Measurements from ENCODE around the gene ESYT2. TPM values are rescaled to one million over a fixed set of nuclear protein-coding genes. Genes with fewer than 3 reads are reported as not detected.

The ESYT2 gene
- polyA plus RNA-seq, 4 donors: 10.0 to 37.9 (median 21.2) TPM

DNA sequence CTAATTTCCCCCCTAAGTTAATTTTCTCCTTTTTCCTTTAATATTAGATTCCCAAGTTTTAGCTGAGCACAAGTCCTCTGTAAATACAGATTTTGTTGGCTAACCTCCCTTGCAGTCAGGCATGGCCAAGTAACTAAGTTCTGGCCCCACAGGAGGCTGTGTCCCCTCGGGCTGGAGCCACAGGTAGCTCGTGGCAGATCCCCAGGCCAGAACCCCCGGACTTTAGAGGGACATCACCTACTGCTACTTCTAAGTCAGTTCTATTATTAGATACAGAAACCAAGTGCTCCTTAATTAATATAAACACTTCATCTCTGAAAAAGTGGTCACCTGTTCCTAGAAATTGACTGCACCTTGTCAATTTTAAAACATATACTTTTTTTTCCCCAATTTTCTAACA is 78.6 kb downstream of the ESYT2 start:
- DNase-seq: no peak
- no peak for FAIRE-seq
- H3K4me3 ChIP-seq (ENCODE audit: low read depth in 1 of 3, low read length in 3 of 3): no peak overlapping the region
- peaks cover 12 to 40% (median 18%) of the 10 kb centered on the region in 3 donors for H3K36me3 ChIP-seq (ENCODE audit: control insufficient read depth in 3 of 3, insufficient read depth in 2 of 3, low read depth in 1 of 3, low read length in 3 of 3)
- no peaks in the 10 kb centered on the region for H3K9me3 ChIP-seq (ENCODE audit: control insufficient read depth in 2 of 2, insufficient read depth in 1 of 2, low read depth in 1 of 2, low read length in 1 of 2)
- H3K4me1 ChIP-seq (ENCODE audit: control insufficient read depth in 3 of 3, insufficient read depth in 2 of 3, low read depth in 1 of 3, low read length in 2 of 3): no peaks in the 10 kb centered on the region
- no peaks in the 10 kb centered on the region for H3K27me3 ChIP-seq (ENCODE audit: control insufficient read depth in 3 of 3, insufficient read depth in 3 of 3, low read length in 3 of 3)
- 82 to 91% (median 89%) methylated on average over 3 of the region's 3 CpGs for WGBS, 3 donors
- no peak overlapping the region for H3K27ac ChIP-seq (ENCODE audit: low read depth in 1 of 3, low read length in 2 of 3)

DNA sequence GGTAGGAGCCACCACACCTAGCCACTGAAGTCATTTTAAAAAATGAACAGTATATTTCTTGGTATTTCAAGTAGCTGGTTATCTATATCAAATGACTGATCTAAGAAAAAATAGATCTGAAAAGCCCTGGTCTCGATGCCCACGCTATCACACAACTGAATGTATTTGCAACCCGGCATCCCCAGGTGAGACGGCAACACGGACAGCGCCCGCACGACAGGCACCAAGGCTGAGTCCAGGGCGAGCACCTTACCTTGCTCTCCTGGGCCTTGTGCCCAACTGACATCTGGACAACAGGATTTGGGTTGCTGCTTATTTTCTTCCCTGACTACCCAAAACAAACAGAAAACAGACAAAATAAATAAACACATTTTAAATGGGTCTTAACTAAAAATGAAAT is 79.9 kb downstream of the ESYT2 start:
- FAIRE-seq (no peak), DNase-seq (no peak)
- Histone ChIP-seq H3K9me3 (ENCODE audit: control insufficient read depth in 2 of 2, insufficient read depth in 1 of 2, low read depth in 1 of 2, low read length in 1 of 2) (no peaks in the 10 kb centered on the region), H3K36me3 (ENCODE audit: control insufficient read depth in 3 of 3, insufficient read depth in 2 of 3, low read depth in 1 of 3, low read length in 3 of 3) (peaks cover 9 to 38% (median 18%) of the 10 kb centered on the region in 3 donors), H3K4me1 (ENCODE audit: control insufficient read depth in 3 of 3, insufficient read depth in 2 of 3, low read depth in 1 of 3, low read length in 2 of 3) (no peaks in the 10 kb centered on the region), H3K27ac (ENCODE audit: low read depth in 1 of 3, low read length in 2 of 3) (no peak overlapping the region), H3K4me3 (ENCODE audit: low read depth in 1 of 3, low read length in 3 of 3) (no peak overlapping the region), H3K27me3 (ENCODE audit: control insufficient read depth in 3 of 3, insufficient read depth in 3 of 3, low read length in 3 of 3) (no peaks in the 10 kb centered on the region)
- WGBS, 3 donors: 97 to 98% (median 97%) methylated on average over 9 of the region's 9 CpGs

DNA sequence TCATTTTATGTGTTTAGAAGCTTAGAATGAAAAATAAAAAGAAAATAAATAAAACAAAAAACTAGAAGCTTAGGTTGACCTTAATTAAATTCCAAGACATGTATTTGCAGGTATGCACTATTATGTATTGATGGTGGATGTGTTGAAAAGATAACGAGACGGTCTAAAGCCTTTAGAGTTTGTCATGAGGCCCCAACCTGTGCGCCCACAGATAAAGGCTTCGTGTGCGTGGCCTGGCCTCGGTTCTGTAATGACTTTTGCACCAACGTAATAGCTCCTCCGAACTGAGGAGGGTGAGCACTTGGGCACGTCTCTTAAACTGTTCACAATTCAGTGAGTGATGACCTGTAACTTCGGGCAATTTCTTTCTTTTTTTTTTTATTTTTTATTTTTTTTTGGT is 81.0 kb downstream of the ESYT2 start:
- H3K27ac ChIP-seq (ENCODE audit: low read depth in 1 of 3, low read length in 2 of 3): no peak overlapping the region
- WGBS, 3 donors: 84 to 93% (median 85%) methylated on average over 10 of the region's 10 CpGs
- H3K4me1 ChIP-seq (ENCODE audit: control insufficient read depth in 3 of 3, insufficient read depth in 2 of 3, low read depth in 1 of 3, low read length in 2 of 3): no peaks in the 10 kb centered on the region
- no peaks in the 10 kb centered on the region for H3K9me3 ChIP-seq (ENCODE audit: control insufficient read depth in 2 of 2, insufficient read depth in 1 of 2, low read depth in 1 of 2, low read length in 1 of 2)
- H3K4me3 ChIP-seq (ENCODE audit: low read depth in 1 of 3, low read length in 3 of 3): no peak overlapping the region
- H3K36me3 ChIP-seq (ENCODE audit: control insufficient read depth in 3 of 3, insufficient read depth in 2 of 3, low read depth in 1 of 3, low read length in 3 of 3): peaks cover 9 to 36% (median 18%) of the 10 kb centered on the region in 3 donors
- H3K27me3 ChIP-seq (ENCODE audit: control insufficient read depth in 3 of 3, insufficient read depth in 3 of 3, low read length in 3 of 3): no peaks in the 10 kb centered on the region
- FAIRE-seq: no peak
- DNase-seq: no peak

DNA sequence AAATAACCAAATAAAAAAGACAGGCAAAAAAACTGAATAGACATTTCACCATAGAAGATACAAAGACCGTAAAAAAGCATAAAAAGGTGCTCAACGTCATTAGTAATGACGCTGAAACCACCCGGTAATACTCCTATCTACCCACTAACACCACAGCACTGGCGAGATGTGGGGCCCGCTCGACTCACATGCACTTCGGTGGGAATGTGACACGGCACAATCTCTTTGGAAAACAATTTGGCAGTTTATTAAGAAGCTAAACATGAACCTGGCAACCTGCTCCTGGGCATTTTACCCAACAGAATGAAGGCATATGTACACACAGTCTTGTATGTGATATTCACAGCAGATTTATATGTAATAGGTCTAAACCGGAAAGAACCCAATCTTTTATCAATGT is 81.9 kb downstream of the ESYT2 start:
- Histone ChIP-seq H3K27ac (ENCODE audit: low read depth in 1 of 3, low read length in 2 of 3) (no peak overlapping the region), H3K4me1 (ENCODE audit: control insufficient read depth in 3 of 3, insufficient read depth in 2 of 3, low read depth in 1 of 3, low read length in 2 of 3) (no peaks in the 10 kb centered on the region), H3K4me3 (ENCODE audit: low read depth in 1 of 3, low read length in 3 of 3) (no peak overlapping the region), H3K9me3 (ENCODE audit: control insufficient read depth in 2 of 2, insufficient read depth in 1 of 2, low read depth in 1 of 2, low read length in 1 of 2) (no peaks in the 10 kb centered on the region), H3K27me3 (ENCODE audit: control insufficient read depth in 3 of 3, insufficient read depth in 3 of 3, low read length in 3 of 3) (no peaks in the 10 kb centered on the region), H3K36me3 (ENCODE audit: control insufficient read depth in 3 of 3, insufficient read depth in 2 of 3, low read depth in 1 of 3, low read length in 3 of 3) (peaks cover 13 to 41% (median 18%) of the 10 kb centered on the region in 3 donors)
- no peak for DNase-seq
- FAIRE-seq: no peak
- WGBS, 3 donors: 93 to 99% (median 95%) methylated on average over 10 of the region's 10 CpGs

DNA sequence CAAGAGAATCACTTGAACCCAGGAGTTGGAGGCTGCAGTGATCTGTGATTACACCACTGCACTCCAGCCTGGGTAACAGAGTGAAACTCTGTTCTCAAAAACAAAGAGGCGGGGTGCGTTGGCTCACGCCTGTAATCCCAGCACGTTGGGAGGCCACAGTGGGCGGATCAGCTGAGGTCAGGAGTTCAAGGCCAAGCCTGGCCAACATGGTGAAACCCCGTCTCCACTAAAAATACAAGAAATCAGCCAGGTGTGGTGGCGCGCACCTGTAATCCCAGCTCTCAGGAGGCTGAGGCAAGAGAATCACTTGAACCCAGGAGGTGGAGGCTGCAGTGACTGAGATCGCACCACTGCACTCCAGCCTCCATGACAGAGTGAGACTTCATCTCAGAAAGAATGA is 82.4 kb downstream of the ESYT2 start:
- Histone ChIP-seq H3K4me3 (ENCODE audit: low read depth in 1 of 3, low read length in 3 of 3) (no peak overlapping the region), H3K36me3 (ENCODE audit: control insufficient read depth in 3 of 3, insufficient read depth in 2 of 3, low read depth in 1 of 3, low read length in 3 of 3) (peaks cover 15 to 46% (median 18%) of the 10 kb centered on the region in 3 donors), H3K27ac (ENCODE audit: low read depth in 1 of 3, low read length in 2 of 3) (no peak overlapping the region), H3K9me3 (ENCODE audit: control insufficient read depth in 2 of 2, insufficient read depth in 1 of 2, low read depth in 1 of 2, low read length in 1 of 2) (no peaks in the 10 kb centered on the region), H3K4me1 (ENCODE audit: control insufficient read depth in 3 of 3, insufficient read depth in 2 of 3, low read depth in 1 of 3, low read length in 2 of 3) (no peaks in the 10 kb centered on the region), H3K27me3 (ENCODE audit: control insufficient read depth in 3 of 3, insufficient read depth in 3 of 3, low read length in 3 of 3) (no peaks in the 10 kb centered on the region)
- no peak for DNase-seq
- FAIRE-seq: no peak
- 84 to 90% (median 89%) methylated on average over 9 of the region's 9 CpGs for WGBS, 3 donors

DNA sequence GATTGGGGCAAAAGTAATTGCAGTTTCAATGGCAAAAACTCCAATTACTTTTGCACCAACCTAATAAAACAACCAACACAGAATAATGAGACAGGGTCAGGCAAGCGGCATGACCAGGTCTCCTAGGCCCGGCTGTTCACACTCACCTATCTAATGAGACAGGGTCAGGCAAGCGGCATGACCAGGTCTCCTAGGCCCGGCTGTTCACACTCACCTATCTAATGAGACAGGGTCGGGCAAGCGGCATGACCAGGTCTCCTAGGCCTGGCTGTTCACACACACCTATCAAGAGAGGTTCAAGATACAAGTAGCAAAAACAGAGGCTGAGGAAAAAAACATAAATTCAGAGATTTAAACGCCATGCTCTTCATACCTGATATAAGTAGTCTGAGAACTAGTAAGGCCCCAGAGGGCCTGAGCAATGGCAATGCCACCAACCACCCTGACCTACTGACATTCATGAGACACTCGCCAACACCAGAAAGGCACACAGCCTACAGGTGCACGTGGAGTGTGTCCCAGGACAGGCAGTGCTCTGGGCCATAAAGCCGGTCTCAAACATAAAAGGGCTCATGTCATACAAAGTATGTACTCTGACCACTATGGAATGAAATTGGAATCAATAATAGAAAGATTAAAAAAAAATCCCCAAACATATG is 84.1 kb downstream of the ESYT2 start:
- FAIRE-seq (no peak), DNase-seq (no peak)
- H3K9me3 ChIP-seq (ENCODE audit: control insufficient read depth in 2 of 2, insufficient read depth in 1 of 2, low read depth in 1 of 2, low read length in 1 of 2): no peaks in the 10 kb centered on the region
- H3K27me3 ChIP-seq (ENCODE audit: control insufficient read depth in 3 of 3, insufficient read depth in 3 of 3, low read length in 3 of 3): no peaks in the 10 kb centered on the region
- no peak overlapping the region for H3K4me3 ChIP-seq (ENCODE audit: low read depth in 1 of 3, low read length in 3 of 3)
- H3K36me3 ChIP-seq (ENCODE audit: control insufficient read depth in 3 of 3, insufficient read depth in 2 of 3, low read depth in 1 of 3, low read length in 3 of 3): peaks cover 24 to 59% (median 26%) of the 10 kb centered on the region in 3 donors
- WGBS, 3 donors: 80 to 96% (median 86%) methylated on average over 9 to 10 of the region's 10 CpGs
- peaks cover 0 to 4% (median 0%) of the 10 kb centered on the region in 3 donors for H3K4me1 ChIP-seq (ENCODE audit: control insufficient read depth in 3 of 3, insufficient read depth in 2 of 3, low read depth in 1 of 3, low read length in 2 of 3)
- H3K27ac ChIP-seq (ENCODE audit: low read depth in 1 of 3, low read length in 2 of 3): no peak overlapping the region

DNA sequence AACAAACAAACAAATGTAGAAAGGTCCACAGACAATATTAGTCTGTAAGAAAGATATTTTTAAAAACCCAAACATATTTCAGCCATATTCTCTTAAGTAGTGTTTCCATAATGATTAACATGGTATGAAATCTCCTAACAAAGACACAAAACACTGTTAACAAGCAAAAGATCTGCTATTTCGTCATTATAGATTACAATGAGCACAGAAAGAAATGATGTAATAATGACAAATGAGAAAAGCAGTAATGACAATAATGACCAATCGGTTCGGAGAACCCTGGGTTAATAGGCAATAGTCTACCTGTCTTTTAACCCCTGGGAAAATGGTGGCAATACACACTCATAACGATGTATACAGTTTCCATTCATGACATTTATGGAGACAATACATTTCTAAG is 85.2 kb downstream of the ESYT2 start:
- Histone ChIP-seq H3K4me1 (ENCODE audit: control insufficient read depth in 3 of 3, insufficient read depth in 2 of 3, low read depth in 1 of 3, low read length in 2 of 3) (peaks cover 0 to 4% (median 0%) of the 10 kb centered on the region in 3 donors), H3K4me3 (ENCODE audit: low read depth in 1 of 3, low read length in 3 of 3) (no peak overlapping the region), H3K27ac (ENCODE audit: low read depth in 1 of 3, low read length in 2 of 3) (no peak overlapping the region), H3K27me3 (ENCODE audit: control insufficient read depth in 3 of 3, insufficient read depth in 3 of 3, low read length in 3 of 3) (no peaks in the 10 kb centered on the region), H3K36me3 (ENCODE audit: control insufficient read depth in 3 of 3, insufficient read depth in 2 of 3, low read depth in 1 of 3, low read length in 3 of 3) (peaks cover 23 to 62% (median 25%) of the 10 kb centered on the region in 3 donors), H3K9me3 (ENCODE audit: control insufficient read depth in 2 of 2, insufficient read depth in 1 of 2, low read depth in 1 of 2, low read length in 1 of 2) (no peaks in the 10 kb centered on the region)
- FAIRE-seq (no peak), DNase-seq (no peak)
- WGBS, 3 donors: 94 to 96% (median 95%) methylated on average over 4 of the region's 4 CpGs

DNA sequence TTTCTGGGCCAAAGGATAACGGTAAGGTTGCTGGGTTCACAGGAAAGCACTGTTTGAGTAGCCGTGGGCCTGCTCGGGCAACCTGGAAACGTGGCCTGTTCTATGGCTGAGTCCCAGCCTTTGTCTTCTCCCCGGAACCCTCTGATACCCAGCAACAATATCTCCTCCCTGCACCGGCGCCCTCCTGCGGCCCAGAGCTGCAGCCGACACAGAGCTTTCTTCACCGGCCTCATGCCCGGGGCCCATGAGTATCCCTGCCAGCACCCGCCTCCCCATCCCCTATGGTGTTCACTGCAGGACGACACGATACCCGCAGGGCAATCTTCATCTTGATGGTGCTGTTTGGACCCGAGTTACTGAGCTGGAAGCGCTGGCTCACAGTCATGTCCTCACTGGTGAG is 86.1 kb downstream of the ESYT2 start:
- Histone ChIP-seq H3K9me3 (ENCODE audit: control insufficient read depth in 2 of 2, insufficient read depth in 1 of 2, low read depth in 1 of 2, low read length in 1 of 2) (no peaks in the 10 kb centered on the region), H3K27ac (ENCODE audit: low read depth in 1 of 3, low read length in 2 of 3) (no peak overlapping the region), H3K27me3 (ENCODE audit: control insufficient read depth in 3 of 3, insufficient read depth in 3 of 3, low read length in 3 of 3) (no peaks in the 10 kb centered on the region), H3K36me3 (ENCODE audit: control insufficient read depth in 3 of 3, insufficient read depth in 2 of 3, low read depth in 1 of 3, low read length in 3 of 3) (peaks cover 26 to 63% (median 27%) of the 10 kb centered on the region in 3 donors), H3K4me3 (ENCODE audit: low read depth in 1 of 3, low read length in 3 of 3) (no peak overlapping the region), H3K4me1 (ENCODE audit: control insufficient read depth in 3 of 3, insufficient read depth in 2 of 3, low read depth in 1 of 3, low read length in 2 of 3) (peaks cover 0 to 4% (median 0%) of the 10 kb centered on the region in 3 donors)
- no peak for FAIRE-seq
- no peak for DNase-seq
- WGBS, 3 donors: 96% methylated on average over 17 of the region's 17 CpGs

Data from small intestine (tissue), 7 donors.